Activated CD4-positive, alpha-beta memory T cell treated with anti-CD3 and anti-CD28 coated beads for 36 hours (primary cell): ENCODE data around the gene CDKN1A. TPM values are rescaled to one million over a fixed set of nuclear protein-coding genes. Genes with fewer than 3 reads are reported as not detected.
"Not testable (repeated sequence)": the region's sequence is repeated elsewhere in the genome, so short reads cannot be mapped to it uniquely, and the experiment has no call there.

Experiments
- CTCF ChIA-PET: fragments of 350-600 bp; sonication (Branson Sonifier 250); formaldehyde crosslinking; loops from one replicate; lab custom pipeline; 2021; ENCODE audit warnings: antibody characterized with exemption, inconsistent platforms; lab: Charles Lee
- POLR2A ChIA-PET: fragments of 350-600 bp; sonication (Branson Sonifier 250); formaldehyde crosslinking; loops from one replicate; lab custom pipeline; 2021; ENCODE audit warnings: antibody characterized with exemption; lab: Charles Lee
- DNase-seq: peaks from one replicate; pipeline ENCODE4 v3.0.0-alpha.2; 2020
- H3K27ac Mint-ChIP-seq: one replicate; pipeline ENCODE4 v1.8.0; 2021; ENCODE audit warnings: mixed read lengths
- H3K27me3 Mint-ChIP-seq: one replicate; pipeline ENCODE4 v1.8.0; 2021; ENCODE audit warnings: mixed read lengths
- H3K36me3 Mint-ChIP-seq: one replicate; pipeline ENCODE4 v1.8.0; 2021; ENCODE audit warnings: mixed read lengths
- H3K4me1 Mint-ChIP-seq: one replicate; pipeline ENCODE4 v1.8.0; 2021; ENCODE audit warnings: low read depth, mixed read lengths
- H3K4me3 Mint-ChIP-seq: one replicate; pipeline ENCODE4 v1.8.0; 2021; ENCODE audit warnings: mild to moderate bottlenecking, mixed read lengths
- H3K9me3 Mint-ChIP-seq: one replicate; pipeline ENCODE4 v1.8.0; 2021; ENCODE audit warnings: mixed read lengths
- intact Hi-C: fragments of 100-400 bp; cut with micrococcal nuclease; formaldehyde crosslinking; loops from one replicate; pipeline ENCODE4 v1.15.1; 2023
- total RNA-seq, 2 experiments: library from RNA; stranded (reverse); gene quantifications; one replicate each; pipeline ENCODE4 v1.2.3, GENCODE V29; 2021

Gene CDKN1A
- total RNA-seq, 2 experiments from 2014 or later = 64.2 to 66.7 TPM

GRCh38 chr6:36642913-36643817 is 35.3 kb upstream of the CDKN1A start:
- CTCF ChIA-PET = interaction anchor here (2.5 kb wide), 1 partner anchor 116 kb away, joined by 6 read pairs; no protein-coding TSS in a partner anchor
- H3K4me3 Mint-ChIP-seq = no peak overlapping the region
- POLR2A ChIA-PET = no interaction called here

GRCh38 chr6:36643977-36644376 is 34.5 kb upstream of the CDKN1A start:
- intact Hi-C loops = no loop called here
- ChIA-PET POLR2A (no interaction called here), CTCF (interaction anchor here (2.5 kb wide), 1 partner anchor 115 kb away, joined by 6 read pairs; no protein-coding TSS in a partner anchor)
- Mint-ChIP-seq H3K4me3 (no peak overlapping the region), H3K4me1 (no peaks in the 10 kb centered on the region), H3K36me3 (no peaks in the 10 kb centered on the region), H3K27me3 (no peaks in the 10 kb centered on the region), H3K27ac (no peak overlapping the region), H3K9me3 (no peaks in the 10 kb centered on the region)
- DNase-seq = no peak

More at GRCh38 chr6:36642913-36643817, 35.3 kb upstream of the CDKN1A start:
- Mint-ChIP-seq H3K9me3 (no peaks in the 10 kb centered on the region), H3K4me1 (no peaks in the 10 kb centered on the region), H3K27ac (no peak overlapping the region), H3K36me3 (no peaks in the 10 kb centered on the region), H3K27me3 (no peaks in the 10 kb centered on the region)
- intact Hi-C loops = no loop called here
- no peak for DNase-seq

DNA sequence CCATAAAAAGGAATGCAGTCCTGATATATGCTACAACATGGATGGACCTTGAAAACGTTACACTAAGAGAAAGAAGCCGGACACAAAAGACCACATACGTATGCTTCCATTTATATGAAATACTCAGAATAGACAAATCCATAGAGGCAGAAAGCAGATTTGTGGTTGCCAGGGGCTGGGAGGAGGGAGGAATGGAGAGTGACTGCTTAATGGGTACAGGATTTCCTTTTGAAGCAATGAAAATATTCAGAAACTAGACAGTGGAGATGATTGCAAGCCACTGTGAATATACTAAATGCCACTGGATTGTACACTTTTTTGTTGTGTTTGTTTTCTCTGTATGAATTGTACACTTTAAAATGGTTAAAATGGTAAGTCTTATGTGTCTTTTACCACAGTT is 29.4 kb upstream of the CDKN1A start:
- no peaks in the 10 kb centered on the region for H3K4me1 Mint-ChIP-seq
- CTCF ChIA-PET = no interaction called here
- POLR2A ChIA-PET = no interaction called here
- H3K27me3 Mint-ChIP-seq = peaks cover 9% of the 10 kb centered on the region
- H3K4me3 Mint-ChIP-seq = no peak overlapping the region
- H3K36me3 Mint-ChIP-seq = no peaks in the 10 kb centered on the region
- no peak overlapping the region for H3K27ac Mint-ChIP-seq
- intact Hi-C loops = no loop called here
- H3K9me3 Mint-ChIP-seq = no peaks in the 10 kb centered on the region
- no peak for DNase-seq

DNA sequence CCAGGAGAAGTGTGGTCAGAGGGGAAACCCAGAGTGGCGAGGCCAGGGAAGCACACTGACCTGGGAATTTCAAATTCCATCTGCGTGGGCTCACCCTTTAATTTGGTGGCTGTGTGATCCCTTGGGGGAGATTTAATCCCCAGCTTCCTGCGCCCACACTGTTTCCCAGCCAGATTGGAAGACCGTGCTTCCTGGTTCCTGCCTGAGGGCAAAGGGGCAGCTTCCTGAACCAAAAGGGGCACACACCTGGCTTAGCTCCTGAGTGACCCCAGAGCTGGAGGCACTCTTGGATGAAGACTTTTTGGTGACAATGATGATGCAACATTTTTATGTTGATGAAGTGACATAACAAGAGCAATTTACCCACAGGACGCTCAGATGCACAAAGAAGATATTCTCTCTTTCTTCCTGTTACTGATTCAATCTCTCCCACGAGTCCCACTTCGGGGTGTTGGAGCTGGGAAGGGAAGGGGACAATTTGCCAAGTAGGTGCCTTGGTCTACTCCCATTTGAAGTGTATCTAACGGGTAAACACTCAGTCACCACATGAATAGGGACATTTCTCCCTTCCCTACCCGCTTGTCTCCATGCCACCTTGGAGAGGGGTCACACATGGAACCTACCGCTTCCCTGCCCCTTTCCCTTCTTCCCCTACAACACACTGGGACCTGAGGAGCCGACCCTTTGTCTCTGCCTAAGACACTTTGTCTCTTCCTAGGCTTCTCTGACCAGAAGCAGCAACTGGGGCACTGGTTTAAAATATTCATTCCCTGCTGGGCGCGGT is 28.6 kb upstream of the CDKN1A start:
- DNase-seq = no peak
- Mint-ChIP-seq H3K4me3 (no peak overlapping the region), H3K27me3 (peaks cover 12% of the 10 kb centered on the region), H3K36me3 (no peaks in the 10 kb centered on the region), H3K4me1 (no peaks in the 10 kb centered on the region), H3K9me3 (no peaks in the 10 kb centered on the region), H3K27ac (no peak overlapping the region)
- CTCF ChIA-PET = interaction anchor here (0.9 kb wide), 1 partner anchor 133 kb away, joined by 3 read pairs; no protein-coding TSS in a partner anchor
- intact Hi-C loops = no loop called here
- POLR2A ChIA-PET = no interaction called here

- Mint-ChIP-seq H3K27me3 (peaks cover 18% of the 10 kb centered on the region), H3K4me3 (no peak overlapping the region), H3K4me1 (no peaks in the 10 kb centered on the region), H3K27ac (no peak overlapping the region), H3K9me3 (no peaks in the 10 kb centered on the region), H3K36me3 (no peaks in the 10 kb centered on the region)
- DNase-seq = no peak
- intact Hi-C loops = no loop called here
- ChIA-PET CTCF (no interaction called here), POLR2A (no interaction called here)
These were observed 27.6 kb upstream of the CDKN1A start for GRCh38 chr6:36650848-36651478.

- no peak for DNase-seq
- intact Hi-C loops = no loop called here
- H3K9me3 Mint-ChIP-seq = no peaks in the 10 kb centered on the region
These were observed 26.7 kb upstream of the CDKN1A start for GRCh38 chr6:36651659-36652379.

GRCh38 chr6:36654469-36654868 is 24.0 kb upstream of the CDKN1A start:
- H3K27ac Mint-ChIP-seq, H3K9me3 Mint-ChIP-seq, H3K4me1 Mint-ChIP-seq, POLR2A ChIA-PET, H3K36me3 Mint-ChIP-seq, intact Hi-C loops, H3K4me3 Mint-ChIP-seq, DNase-seq: not testable (repeated sequence)
- peaks cover 25% of the 10 kb centered on the region for H3K27me3 Mint-ChIP-seq
- CTCF ChIA-PET = interaction anchor here (0.7 kb wide), 1 partner anchor 219 kb away, joined by 3 read pairs; no protein-coding TSS in a partner anchor

More at GRCh38 chr6:36651659-36652379, 26.7 kb upstream of the CDKN1A start:
- H3K27ac Mint-ChIP-seq = no peak overlapping the region
- no peaks in the 10 kb centered on the region for H3K4me1 Mint-ChIP-seq
- H3K27me3 Mint-ChIP-seq = peaks cover 22% of the 10 kb centered on the region
- no peaks in the 10 kb centered on the region for H3K36me3 Mint-ChIP-seq
- ChIA-PET POLR2A (no interaction called here), CTCF (no interaction called here)
- no peak overlapping the region for H3K4me3 Mint-ChIP-seq

GRCh38 chr6:36655085-36655724 is 23.3 kb upstream of the CDKN1A start:
- Mint-ChIP-seq H3K36me3 (no peaks in the 10 kb centered on the region), H3K27me3 (peaks cover 28% of the 10 kb centered on the region), H3K27ac (no peak overlapping the region), H3K9me3 (no peaks in the 10 kb centered on the region), H3K4me3 (no peak overlapping the region), H3K4me1 (no peaks in the 10 kb centered on the region)
- ChIA-PET POLR2A (no interaction called here), CTCF (interaction anchor here (0.7 to 1.0 kb wide), 2 partner anchors 104 to 219 kb away, joined by 3 read pairs; no protein-coding TSS in a partner anchor)
- intact Hi-C loops = no loop called here
- no peak for DNase-seq

DNA sequence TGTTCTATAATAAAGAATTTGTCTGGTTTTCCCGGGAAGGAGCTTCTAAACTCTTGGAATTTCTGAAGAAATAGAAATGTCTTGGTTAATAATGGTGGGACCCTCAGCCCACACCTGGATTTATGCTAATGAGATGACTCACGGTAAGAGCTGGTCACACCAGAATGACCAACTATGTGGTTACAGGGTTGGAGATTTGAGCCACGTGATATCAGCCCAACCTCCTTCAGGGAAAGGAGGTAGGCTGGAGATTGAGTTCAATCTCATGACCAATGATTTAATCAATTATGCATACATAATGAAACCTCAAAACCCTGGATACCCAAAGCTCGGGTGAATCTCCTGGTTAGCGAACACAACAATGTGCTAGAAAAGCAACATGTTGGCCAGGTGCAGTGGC is 22.1 kb upstream of the CDKN1A start:
- Mint-ChIP-seq H3K27ac (no peak overlapping the region), H3K27me3 (peaks cover 27% of the 10 kb centered on the region), H3K4me1 (no peaks in the 10 kb centered on the region), H3K36me3 (no peaks in the 10 kb centered on the region), H3K4me3 (no peak overlapping the region), H3K9me3 (no peaks in the 10 kb centered on the region)
- no peak for DNase-seq
- ChIA-PET CTCF (interaction anchor here (0.7 to 1.1 kb wide), 2 partner anchors 33 to 90 kb away, joined by 3 to 4 read pairs; no protein-coding TSS in a partner anchor), POLR2A (no interaction called here)
- intact Hi-C loops = no loop called here

DNA sequence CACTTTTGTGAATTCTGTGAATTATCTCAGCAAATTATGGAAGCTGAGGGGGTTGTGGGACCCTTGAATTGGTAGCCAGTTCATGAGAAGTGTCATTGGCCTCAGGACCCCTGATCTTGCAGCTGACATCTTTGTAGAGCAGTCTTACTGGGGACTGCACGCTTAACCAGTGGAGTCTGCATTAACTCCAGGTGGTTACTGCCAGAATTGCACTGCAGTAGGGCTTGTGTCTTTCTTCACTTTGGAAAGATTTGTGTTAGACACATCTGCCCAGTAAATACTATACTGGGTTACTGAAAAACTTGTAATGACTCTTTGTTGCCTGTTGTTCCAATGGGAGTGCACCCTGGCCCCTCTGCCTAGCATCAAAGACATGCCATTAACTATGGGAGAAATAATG is 21.2 kb upstream of the CDKN1A start:
- POLR2A ChIA-PET = no interaction called here
- no peaks in the 10 kb centered on the region for H3K9me3 Mint-ChIP-seq
- H3K27me3 Mint-ChIP-seq = peaks cover 25% of the 10 kb centered on the region
- no peak overlapping the region for H3K4me3 Mint-ChIP-seq
- CTCF ChIA-PET = interaction anchor here (1.3 kb wide), 1 partner anchor 125 kb away, joined by 4 read pairs; no protein-coding TSS in a partner anchor
- H3K4me1 Mint-ChIP-seq = no peaks in the 10 kb centered on the region
- DNase-seq = no peak
- H3K27ac Mint-ChIP-seq = no peak overlapping the region
- no peaks in the 10 kb centered on the region for H3K36me3 Mint-ChIP-seq
- intact Hi-C loops = no loop called here
